Motor neuron (in vitro differentiated cells): ENCODE results near the gene RBM26. TPM values are rescaled to one million over a fixed set of nuclear protein-coding genes. Genes with fewer than 3 reads are reported as not detected.

Experiments used
- ATAC-seq, 8 experiments: fragments of 200-7000 bp; cut with Tn5 transposase; replicated peaks in 6 of 8; 2 replicates each; pipeline ENCODE4 v1.8.0; 2021; ENCODE audit warnings: mild to moderate bottlenecking in 8 of 8, moderate library complexity in 8 of 8
- H3K27ac ChIP-seq, 2 donors: fragments of 250-450 bp; sonication (Bioruptor Pico); 2 replicates each; pipeline ENCODE4 v1.9.0; 2021; ENCODE audit warnings: antibody characterized with exemption in 2 of 2, mild to moderate bottlenecking in 2 of 2, moderate library complexity in 1 of 2
- H3K4me1 ChIP-seq, 2 donors: fragments of 250-450 bp; sonication (Bioruptor Pico); replicated peaks in 1 of 2; 2 replicates each; pipeline ENCODE4 v1.6.1; 2021; ENCODE audit warnings: antibody characterized with exemption in 2 of 2, mild to moderate bottlenecking in 2 of 2, moderate library complexity in 1 of 2
- H3K4me3 ChIP-seq, 5 donors: fragments of 250-450 bp; sonication (Bioruptor Pico); 2 replicates each; pipeline ENCODE4 v1.9.0; 2021; ENCODE audit warnings: antibody characterized with exemption in 5 of 5, mild to moderate bottlenecking in 5 of 5, moderate library complexity in 4 of 5
- WGBS, 10 experiments: fragments of 450-650 bp; shearing (Covaris generic); methylation state at CpG; one replicate each; pipeline ENCODE4 v1.0.0; 2022; 5-methylcytosine and 5-hydroxymethylcytosine counted together
- in situ Hi-C, 9 experiments: fragments of 400-800 bp; cut with MboI; loops; one replicate each; pipeline ENCODE4 v1.15.0; 2021; ENCODE audit warnings: low sequenced_read_pairs in 9 of 9, low pct_unique_long_range_greater_than_20kb in 2 of 9; ENCODE audit not compliant: unreplicated experiment in 9 of 9
- total RNA-seq, 8 experiments: library from RNA; unstranded; fragments of 300-600 nt; gene quantifications; 2 replicates each; pipeline versions ENCODE4 v1.2.3 to v1.2.4, GENCODE V29; 2022

The RBM26 gene
- total RNA-seq, 8 experiments from 2014 or later, result 37.0 to 66.2 (median 43.2) TPM

DNA sequence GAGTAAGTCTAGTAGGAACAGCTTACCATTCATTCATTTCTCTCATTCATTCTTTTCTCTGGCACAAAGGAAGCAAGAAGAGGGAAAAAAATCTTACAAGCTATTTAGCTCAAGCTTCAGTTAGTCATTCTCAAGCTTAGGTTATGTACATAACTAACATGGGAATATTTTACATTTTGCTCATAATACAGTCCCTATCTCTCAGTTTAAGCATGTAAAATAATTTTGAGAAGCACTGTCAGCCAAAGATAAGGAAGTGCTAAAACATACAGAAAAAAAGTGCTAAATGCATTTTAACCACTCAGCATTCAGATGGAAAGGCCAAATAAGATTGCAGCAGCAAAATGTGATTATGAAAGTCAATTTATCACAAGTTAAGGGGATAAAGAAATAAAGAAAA, 7.9 kb downstream of the RBM26 start:
- no peak overlapping the region for H3K4me3 ChIP-seq
- no peak overlapping the region for H3K27ac ChIP-seq
- peaks cover 3 to 17% of the 10 kb centered on the region in 2 donors for H3K4me1 ChIP-seq
- ATAC-seq, result peak in 3 of 8 experiments; percentile 53 to 75 (median 71)
- in situ Hi-C loops, result no loop called here

- no peak for ATAC-seq
- Histone ChIP-seq H3K27ac (no peak overlapping the region), H3K4me1 (no peaks in the 10 kb centered on the region), H3K4me3 (no peak overlapping the region)
- in situ Hi-C loops, result no loop called here
- WGBS, 10 experiments, result 88 to 100% (median 95%) methylated on average over 2 to 4 of the region's 4 CpGs
Observed at GRCh38 chr13:79395881-79396280, 10.2 kb downstream of the RBM26 start.

GRCh38 chr13:79393564-79394249, 12.3 kb downstream of the RBM26 start:
- no peak overlapping the region for H3K4me3 ChIP-seq
- WGBS, 10 experiments, result 40 to 100% (median 83%) methylated on average over 1 to 11 of the region's 14 CpGs; no CpG with 5 or more reads in 1 of the 10 experiments
- no peaks in the 10 kb centered on the region for H3K4me1 ChIP-seq
- no peak overlapping the region for H3K27ac ChIP-seq
- in situ Hi-C loops, result no loop called here
- ATAC-seq, result peak in 3 of 8 experiments; percentile 13 to 36 (median 25)

DNA sequence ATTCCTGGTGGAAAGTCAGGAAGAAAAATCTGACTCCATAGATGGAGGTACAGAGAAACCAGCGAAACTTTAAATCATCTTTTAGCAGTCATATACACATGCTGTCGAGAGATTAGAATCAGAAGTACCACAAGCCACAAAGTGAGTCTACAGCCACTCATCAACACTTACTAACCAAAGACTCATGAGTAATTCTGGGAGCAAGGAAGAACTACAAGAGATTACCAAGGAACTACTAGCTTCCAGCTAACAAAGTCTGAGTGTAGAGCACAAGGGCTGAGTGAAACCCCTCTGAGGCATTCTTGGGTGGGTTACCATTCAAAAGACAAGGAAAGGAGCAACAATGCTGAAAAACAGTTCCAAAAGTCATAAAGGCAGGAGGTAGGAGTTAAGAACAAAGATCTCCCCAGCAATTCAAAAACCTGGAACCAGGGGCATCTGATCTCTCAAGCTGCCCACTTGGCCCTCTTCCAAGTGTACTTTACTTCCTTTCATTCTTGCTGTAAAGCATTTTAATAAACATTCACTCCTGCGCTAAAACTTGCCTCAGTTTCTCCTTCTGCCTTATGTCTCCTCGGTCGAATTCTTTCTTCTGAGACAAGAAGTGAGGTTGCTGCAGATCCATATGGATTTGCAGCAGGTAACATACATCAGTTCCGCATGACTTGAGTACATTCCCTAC, 13.0 kb downstream of the RBM26 start:
- 50 to 100% (median 92%) methylated on average over 1 to 6 of the region's 6 CpGs; no CpG with 5 or more reads in 1 of the 10 experiments for WGBS, 10 experiments
- Histone ChIP-seq H3K4me3 (no peak overlapping the region), H3K27ac (no peak overlapping the region), H3K4me1 (no peaks in the 10 kb centered on the region)
- peak in 1 of 8 experiments; percentile 23 for ATAC-seq
- in situ Hi-C loops, result no loop called here

GRCh38 chr13:79389026-79389425, 17.0 kb downstream of the RBM26 start:
- Histone ChIP-seq H3K27ac (no peak overlapping the region), H3K4me1 (no peaks in the 10 kb centered on the region), H3K4me3 (no peak overlapping the region)
- in situ Hi-C loops, result no loop called here
- ATAC-seq, result no peak
- 89 to 100% (median 100%) methylated on average over 1 of the region's 1 CpG; no CpG with 5 or more reads in 1 of the 10 experiments for WGBS, 10 experiments

GRCh38 chr13:79387853-79388252, 18.2 kb downstream of the RBM26 start:
- in situ Hi-C loops, result no loop called here
- H3K4me3 ChIP-seq, result no peak overlapping the region
- no peak overlapping the region for H3K27ac ChIP-seq
- no peaks in the 10 kb centered on the region for H3K4me1 ChIP-seq
- ATAC-seq, result no peak
- WGBS, 10 experiments, result 60 to 100% (median 83%) methylated on average over 1 to 4 of the region's 4 CpGs; no CpG with 5 or more reads in 4 of the 10 experiments

DNA sequence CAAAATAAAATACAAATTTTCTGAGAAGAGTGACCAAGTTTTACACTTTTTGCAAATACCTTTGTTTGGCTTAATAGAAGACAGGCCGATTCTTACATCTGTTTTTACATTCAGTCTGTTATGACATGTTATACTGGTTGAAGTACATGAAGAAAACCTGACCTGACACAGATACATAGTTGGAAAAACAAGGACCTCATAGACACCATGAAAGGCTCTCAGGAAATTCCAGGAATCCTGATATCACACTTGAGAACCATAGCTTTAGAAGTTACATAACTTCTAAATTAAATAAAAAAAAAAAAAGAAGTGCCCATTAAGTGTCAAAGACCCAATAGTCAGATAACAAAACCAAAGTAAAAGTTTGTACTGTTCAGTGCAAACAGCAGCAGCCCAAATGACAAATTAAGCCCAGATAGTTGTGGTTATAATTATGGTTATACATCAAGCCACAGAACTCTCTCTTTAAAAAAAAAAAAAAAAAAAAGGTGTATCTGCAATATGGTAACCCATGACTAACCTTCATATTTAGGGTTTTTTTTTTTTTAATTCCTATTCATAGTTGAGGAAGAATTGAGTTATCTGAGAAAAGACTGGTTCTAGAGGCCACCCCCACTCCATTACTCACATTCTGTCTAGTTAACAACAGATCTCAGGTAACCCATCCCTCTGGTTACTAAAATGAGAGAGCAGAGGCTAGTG, 19.8 kb downstream of the RBM26 start:
- no peak for ATAC-seq
- in situ Hi-C loops, result no loop called here

DNA sequence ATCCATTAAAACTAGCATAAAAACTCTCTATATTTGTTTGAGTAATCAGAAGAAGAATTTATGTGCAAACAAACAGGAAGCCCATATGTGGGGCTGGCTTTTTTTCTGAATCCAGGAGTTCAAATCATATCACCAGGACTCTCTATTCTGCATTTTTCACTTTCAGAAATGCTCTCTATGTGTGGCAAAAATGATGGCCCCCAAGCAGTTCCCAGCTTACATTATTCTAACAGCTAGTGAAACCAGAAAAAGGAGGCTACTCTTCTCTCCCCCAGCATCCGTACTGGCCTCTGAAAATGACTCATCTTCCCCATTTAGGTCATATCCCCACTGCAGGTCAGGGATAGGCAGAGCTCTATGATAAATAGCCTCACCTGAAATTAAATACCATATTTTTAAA, 20.4 kb downstream of the RBM26 start:
- Histone ChIP-seq H3K4me1 (no peaks in the 10 kb centered on the region), H3K4me3 (no peak overlapping the region), H3K27ac (no peak overlapping the region)
- 0 to 100% (median 88%) methylated on average over 1 of the region's 1 CpG; no CpG with 5 or more reads in 3 of the 10 experiments for WGBS, 10 experiments
- in situ Hi-C loops, result no loop called here
- peak in 1 of 8 experiments; percentile 37 for ATAC-seq

More for the DNA sequence above, 19.8 kb downstream of the RBM26 start:
- WGBS, 10 experiments, result 50 to 100% (median 90%) methylated on average over 1 of the region's 1 CpG; no CpG with 5 or more reads in 3 of the 10 experiments
- Histone ChIP-seq H3K4me3 (no peak overlapping the region), H3K27ac (no peak overlapping the region), H3K4me1 (no peaks in the 10 kb centered on the region)

GRCh38 chr13:79384022-79384610, 21.9 kb downstream of the RBM26 start:
- ATAC-seq, result no peak

DNA sequence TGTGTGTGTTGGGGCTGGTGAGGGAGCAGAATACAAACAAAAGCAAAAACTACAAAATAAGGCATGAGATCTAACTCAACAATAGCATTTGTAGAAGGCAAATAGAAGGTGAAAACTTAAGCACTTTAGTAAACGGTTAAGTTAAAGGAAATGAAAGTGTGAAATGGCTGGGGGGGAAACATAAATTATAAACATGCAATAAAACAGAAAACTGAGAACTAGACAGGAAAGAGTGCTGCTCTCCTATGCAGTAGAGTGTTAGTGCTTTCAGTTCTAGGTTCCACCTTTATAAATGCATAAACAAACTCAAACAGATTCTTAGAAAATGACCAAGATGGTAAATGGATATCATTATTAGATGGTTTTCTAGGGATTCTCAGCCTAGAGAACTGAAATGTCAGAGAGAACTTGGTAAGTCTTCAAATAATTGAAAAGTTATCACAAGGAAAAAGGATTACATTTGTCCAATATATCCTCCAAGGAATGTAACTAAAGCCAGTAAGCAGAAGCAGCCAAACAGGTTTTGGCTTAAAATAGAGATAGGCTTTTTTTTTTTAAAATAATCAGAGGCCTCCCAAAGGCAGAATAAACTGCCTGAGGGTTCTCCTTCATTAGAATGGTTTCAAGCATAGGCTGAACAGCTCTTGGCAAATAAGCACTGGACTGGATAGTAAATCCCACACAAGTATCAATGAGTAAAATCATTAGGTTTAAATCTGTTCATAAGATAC, 23.3 kb downstream of the RBM26 start:
- ATAC-seq, result peak in 1 of 8 experiments; percentile 38
- in situ Hi-C loops, result no loop called here
- Histone ChIP-seq H3K4me1 (no peaks in the 10 kb centered on the region), H3K4me3 (no peak overlapping the region), H3K27ac (no peak overlapping the region)
- WGBS, 10 experiments, result 0 to 86% (median 71%) methylated on average over 1 of the region's 1 CpG; no CpG with 5 or more reads in 1 of the 10 experiments

More at GRCh38 chr13:79384022-79384610, 21.9 kb downstream of the RBM26 start:
- H3K27ac ChIP-seq, result no peak overlapping the region
- H3K4me3 ChIP-seq, result no peak overlapping the region
- 85 to 100% (median 97%) methylated on average over 1 to 5 of the region's 5 CpGs; no CpG with 5 or more reads in 1 of the 10 experiments for WGBS, 10 experiments
- no peaks in the 10 kb centered on the region for H3K4me1 ChIP-seq
- in situ Hi-C loops, result no loop called here

DNA sequence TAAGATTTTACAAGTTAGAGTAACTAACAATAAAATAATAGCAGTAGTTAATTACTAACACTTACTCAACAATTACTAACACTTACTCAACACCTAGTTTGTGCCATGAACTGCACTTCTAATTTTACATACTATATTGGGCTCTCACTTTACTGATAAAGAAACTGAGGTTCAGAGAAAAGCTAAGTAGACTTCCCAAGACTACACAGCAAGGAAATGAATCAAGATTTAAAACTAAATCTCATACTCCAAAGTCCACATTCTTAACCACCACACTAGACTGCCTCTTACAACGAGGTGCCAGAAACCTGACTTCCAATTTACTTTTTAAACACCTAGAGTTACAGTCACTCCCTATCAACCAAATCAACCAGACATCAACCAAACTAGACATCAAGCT, 25.1 kb downstream of the RBM26 start:
- H3K4me3 ChIP-seq, result no peak overlapping the region
- no peak for ATAC-seq
- in situ Hi-C loops, result no loop called here
- H3K27ac ChIP-seq, result no peak overlapping the region
- H3K4me1 ChIP-seq, result no peaks in the 10 kb centered on the region
- WGBS, 10 experiments, result 33 to 100% (median 100%) methylated on average over 1 of the region's 1 CpG; no CpG with 5 or more reads in 3 of the 10 experiments

DNA sequence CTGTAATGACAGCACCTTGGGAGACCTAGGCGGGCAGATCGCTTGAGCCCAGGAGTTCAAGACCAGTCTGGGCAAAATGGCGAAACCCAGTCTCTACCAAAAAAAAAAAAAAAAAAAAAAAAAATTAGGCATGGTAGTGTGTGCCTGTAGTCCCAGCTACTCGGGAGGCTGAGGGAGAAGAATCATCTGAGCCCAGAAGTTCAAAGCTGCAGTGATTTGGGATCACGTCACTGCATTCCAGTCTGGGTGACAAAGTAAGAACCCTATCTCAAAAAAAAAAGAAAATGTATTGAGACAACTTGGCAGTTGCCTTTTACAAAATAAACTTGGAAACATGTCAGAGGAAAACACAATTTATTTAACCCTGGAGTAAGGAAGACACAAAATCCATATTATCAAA, 26.8 kb downstream of the RBM26 start:
- 76 to 100% (median 98%) methylated on average over 1 to 5 of the region's 5 CpGs for WGBS, 10 experiments
- ATAC-seq, result no peak
- H3K27ac ChIP-seq, result no peak overlapping the region
- no peaks in the 10 kb centered on the region for H3K4me1 ChIP-seq
- H3K4me3 ChIP-seq, result no peak overlapping the region
- in situ Hi-C loops, result no loop called here
